CD4-positive, alpha-beta memory T cell (primary cell): ENCODE data around the gene KLK3. TPM values are rescaled to one million over a fixed set of nuclear protein-coding genes. Genes with fewer than 3 reads are reported as not detected.
A peak's percentile ranks its signal among the peaks of the same experiment; 100 is the strongest.

Source experiments
- CTCF ChIA-PET: fragments of 350-600 bp; sonication (Branson Sonifier 250); formaldehyde crosslinking; loops from one replicate; lab custom pipeline; 2021; ENCODE audit warnings: inconsistent platforms; ENCODE audit not compliant: partially characterized antibody; lab: Charles Lee
- POLR2A ChIA-PET: fragments of 350-600 bp; sonication (Branson Sonifier 250); formaldehyde crosslinking; loops from one replicate; lab custom pipeline; 2021; ENCODE audit not compliant: partially characterized antibody; lab: Charles Lee
- DNase-seq, 5 donors: peaks; one replicate each; pipeline versions ENCODE4 v3.0.0 to v3.0.0-alpha.2; 2020 to 2022; ENCODE audit warnings: mixed read lengths in 1 of 5
- H3K27ac ChIP-seq: one replicate; pipeline ENCODE4 v1.7.0; 2013; ENCODE audit warnings: low read depth, low read length
- H3K27me3 ChIP-seq: 2 replicates; pipeline ENCODE4 v1.7.0; 2013; ENCODE audit warnings: mild to moderate bottlenecking, low read length, moderate library complexity; ENCODE audit not compliant: insufficient read depth
- H3K36me3 ChIP-seq: 2 replicates; pipeline ENCODE4 v1.7.0; 2013; ENCODE audit warnings: mild to moderate bottlenecking, low read length, moderate library complexity; ENCODE audit not compliant: insufficient read depth
- H3K4me1 ChIP-seq: 2 replicates; pipeline ENCODE4 v1.7.0; 2013; ENCODE audit warnings: mild to moderate bottlenecking, low read length, moderate library complexity; ENCODE audit not compliant: insufficient read depth
- H3K4me3 ChIP-seq, 2 donors: one replicate each; pipeline ENCODE4 v1.7.0; 2013; ENCODE audit warnings: low read length in 2 of 2, mild to moderate bottlenecking in 1 of 2
- H3K9me3 ChIP-seq, 2 donors: one replicate each; pipeline ENCODE4 v1.7.0; 2013; ENCODE audit warnings: low read length in 2 of 2, control low read depth in 1 of 2; ENCODE audit not compliant: control insufficient read depth in 1 of 2
- H3K27ac Mint-ChIP-seq, 7 donors: one replicate each; pipeline ENCODE4 v1.8.0; 2020 to 2021; ENCODE audit warnings: mixed read lengths in 7 of 7, mild to moderate bottlenecking in 6 of 7, inconsistent platforms in 3 of 7, moderate library complexity in 3 of 7
- H3K27me3 Mint-ChIP-seq, 2 donors: one replicate each; pipeline ENCODE4 v1.8.0; 2020 to 2021; ENCODE audit warnings: mixed read lengths in 2 of 2
- H3K36me3 Mint-ChIP-seq, 2 donors: one replicate each; pipeline ENCODE4 v1.8.0; 2020 to 2021; ENCODE audit warnings: mixed read lengths in 2 of 2, inconsistent platforms in 1 of 2, mild to moderate bottlenecking in 1 of 2
- H3K4me1 Mint-ChIP-seq, 4 donors: one replicate each; pipeline ENCODE4 v1.8.0; 2020 to 2021; ENCODE audit warnings: mixed read lengths in 4 of 4, mild to moderate bottlenecking in 1 of 4
- H3K4me3 Mint-ChIP-seq, 8 donors: one replicate each; pipeline ENCODE4 v1.8.0; 2020 to 2021; ENCODE audit warnings: mixed read lengths in 8 of 8, mild to moderate bottlenecking in 7 of 8, moderate library complexity in 6 of 8, inconsistent platforms in 3 of 8
- H3K9me3 Mint-ChIP-seq, 8 donors: one replicate each; pipeline ENCODE4 v1.8.0; 2020 to 2021; ENCODE audit warnings: mixed read lengths in 8 of 8, mild to moderate bottlenecking in 5 of 8, inconsistent platforms in 3 of 8, moderate library complexity in 1 of 8
- intact Hi-C: fragments of 100-400 bp; cut with micrococcal nuclease; formaldehyde crosslinking; loops from one replicate; pipeline ENCODE4 v1.15.1; 2023
- polyA plus RNA-seq, 2 donors: library from polyadenylated mRNA; unstranded; fragments of 300-500 nt; fragmentation: Illumina TruSeq; gene quantifications; one replicate each; pipeline ENCODE4 v1.2.3, GENCODE V29; 2021
- total RNA-seq, 2 experiments: library from RNA; stranded (reverse); gene quantifications; one replicate each; pipeline ENCODE4 v1.2.3, GENCODE V29; 2021

KLK3 gene
- total and polyA plus RNA-seq, 4 experiments from 2014 or later = not detected

- Histone ChIP-seq H3K27ac (no peak overlapping the region), H3K36me3 (no peaks in the 10 kb centered on the region), H3K27me3 (peaks cover 13% of the 10 kb centered on the region), H3K9me3 (no peaks in the 10 kb centered on the region), H3K4me3 (peak overlapping the region; percentile 36 to 38), H3K4me1 (peaks cover 21% of the 10 kb centered on the region)
- ChIA-PET CTCF (interaction anchor here (0.5 kb wide), 1 partner anchor 36 kb away, joined by 4 read pairs; no protein-coding TSS in a partner anchor), POLR2A (no interaction called here)
- no peaks in the 10 kb centered on the region for H3K36me3 Mint-ChIP-seq
- H3K9me3 Mint-ChIP-seq = peaks cover 0 to under 1% (median 0%) of the 10 kb centered on the region in 8 donors
- intact Hi-C loops = no loop called here
- peak overlapping the region; percentile 52 to 82 (median 66) for H3K4me3 Mint-ChIP-seq
- DNase-seq = peak in 1 of 5 donors; percentile 40
- peak overlapping the region in 1 of 7 donors; percentile 7 for H3K27ac Mint-ChIP-seq
- peaks cover 36 to 62% of the 10 kb centered on the region in 2 donors for H3K27me3 Mint-ChIP-seq
- H3K4me1 Mint-ChIP-seq = peaks cover 15 to 26% (median 21%) of the 10 kb centered on the region in 4 donors
These were observed 36.5 kb upstream of the KLK3 start for GRCh38 chr19:50817941-50818858.

- Mint-ChIP-seq H3K4me3 (peak overlapping the region; percentile 52 to 82 (median 66)), H3K36me3 (no peaks in the 10 kb centered on the region), H3K27me3 (peaks cover 36 to 64% of the 10 kb centered on the region in 2 donors), H3K27ac (no peak overlapping the region), H3K9me3 (peaks cover 0 to 1% (median 0%) of the 10 kb centered on the region in 8 donors), H3K4me1 (peaks cover 15 to 26% (median 21%) of the 10 kb centered on the region in 4 donors)
- intact Hi-C loops = no loop called here
- ChIA-PET CTCF (interaction anchor here (0.5 kb wide), 1 partner anchor 37 kb away, joined by 4 read pairs; no protein-coding TSS in a partner anchor), POLR2A (no interaction called here)
- DNase-seq = peak in 1 of 5 donors; percentile 24
- no peak overlapping the region for H3K27ac ChIP-seq
- H3K27me3 ChIP-seq = peaks cover 13% of the 10 kb centered on the region
- H3K36me3 ChIP-seq = no peaks in the 10 kb centered on the region
- no peak overlapping the region for H3K4me3 ChIP-seq
- H3K4me1 ChIP-seq = peaks cover 21% of the 10 kb centered on the region
- H3K9me3 ChIP-seq = no peaks in the 10 kb centered on the region
These were observed 35.7 kb upstream of the KLK3 start for GRCh38 chr19:50818859-50819472.

GRCh38 chr19:50819636-50820035 is 35.1 kb upstream of the KLK3 start:
- Mint-ChIP-seq H3K27ac (no peak overlapping the region), H3K27me3 (peaks cover 40 to 68% of the 10 kb centered on the region in 2 donors), H3K4me1 (peaks cover 15 to 26% (median 21%) of the 10 kb centered on the region in 4 donors), H3K4me3 (peak overlapping the region in 1 of 8 donors; percentile 61), H3K9me3 (peaks cover 0 to 1% (median 0%) of the 10 kb centered on the region in 8 donors), H3K36me3 (no peaks in the 10 kb centered on the region)
- H3K4me3 ChIP-seq = no peak overlapping the region
- H3K9me3 ChIP-seq = no peaks in the 10 kb centered on the region
- H3K36me3 ChIP-seq = no peaks in the 10 kb centered on the region
- H3K27me3 ChIP-seq = peaks cover 13% of the 10 kb centered on the region
- ChIA-PET CTCF (no interaction called here), POLR2A (no interaction called here)
- intact Hi-C loops = no loop called here
- H3K27ac ChIP-seq = no peak overlapping the region
- H3K4me1 ChIP-seq = peaks cover 21% of the 10 kb centered on the region
- no peak for DNase-seq

GRCh38 chr19:50820086-50820485 is 34.6 kb upstream of the KLK3 start:
- Mint-ChIP-seq H3K9me3 (peaks cover 0 to 1% (median 0%) of the 10 kb centered on the region in 8 donors), H3K27ac (no peak overlapping the region), H3K27me3 (peaks cover 40 to 66% of the 10 kb centered on the region in 2 donors), H3K4me3 (peak overlapping the region in 3 of 8 donors; percentile 2 to 61 (median 29)), H3K36me3 (no peaks in the 10 kb centered on the region), H3K4me1 (peaks cover 15 to 26% (median 21%) of the 10 kb centered on the region in 4 donors)
- peaks cover 21% of the 10 kb centered on the region for H3K4me1 ChIP-seq
- no peaks in the 10 kb centered on the region for H3K9me3 ChIP-seq
- DNase-seq = peak in 1 of 5 donors; percentile 29
- CTCF ChIA-PET = no interaction called here
- intact Hi-C loops = no loop called here
- POLR2A ChIA-PET = no interaction called here
- no peaks in the 10 kb centered on the region for H3K36me3 ChIP-seq
- peaks cover 13% of the 10 kb centered on the region for H3K27me3 ChIP-seq
- no peak overlapping the region for H3K27ac ChIP-seq
- H3K4me3 ChIP-seq = no peak overlapping the region

- H3K36me3 Mint-ChIP-seq = no peaks in the 10 kb centered on the region
- H3K4me1 ChIP-seq = peaks cover 21% of the 10 kb centered on the region
- peaks cover 0 to 1% (median 0%) of the 10 kb centered on the region in 8 donors for H3K9me3 Mint-ChIP-seq
- H3K4me3 ChIP-seq = no peak overlapping the region
- H3K27me3 ChIP-seq = peaks cover 13% of the 10 kb centered on the region
- no peaks in the 10 kb centered on the region for H3K9me3 ChIP-seq
- peaks cover 38 to 61% of the 10 kb centered on the region in 2 donors for H3K27me3 Mint-ChIP-seq
- ChIA-PET POLR2A (no interaction called here), CTCF (no interaction called here)
- intact Hi-C loops = no loop called here
- H3K4me3 Mint-ChIP-seq = peak overlapping the region in 4 of 8 donors; percentile 2 to 62 (median 16)
- H3K27ac Mint-ChIP-seq = peak overlapping the region in 2 of 7 donors; percentile 10 to 13
- peak in 1 of 5 donors; percentile 7 for DNase-seq
- H3K27ac ChIP-seq = no peak overlapping the region
- H3K36me3 ChIP-seq = no peaks in the 10 kb centered on the region
- peaks cover 15 to 26% (median 21%) of the 10 kb centered on the region in 4 donors for H3K4me1 Mint-ChIP-seq
These were observed 34.0 kb upstream of the KLK3 start for GRCh38 chr19:50820549-50821247.

- H3K9me3 Mint-ChIP-seq = peaks cover 0 to 1% (median 0%) of the 10 kb centered on the region in 8 donors
- peaks cover 40 to 58% of the 10 kb centered on the region in 2 donors for H3K27me3 Mint-ChIP-seq
- peaks cover 15 to 26% (median 21%) of the 10 kb centered on the region in 4 donors for H3K4me1 Mint-ChIP-seq
- DNase-seq = no peak
- no peak overlapping the region for H3K4me3 Mint-ChIP-seq
- ChIA-PET POLR2A (no interaction called here), CTCF (no interaction called here)
- H3K27ac Mint-ChIP-seq = peak overlapping the region in 1 of 7 donors; percentile 47
- Histone ChIP-seq H3K27ac (no peak overlapping the region), H3K27me3 (peaks cover 13% of the 10 kb centered on the region), H3K9me3 (no peaks in the 10 kb centered on the region), H3K4me1 (peaks cover 21% of the 10 kb centered on the region), H3K36me3 (no peaks in the 10 kb centered on the region), H3K4me3 (no peak overlapping the region)
- intact Hi-C loops = no loop called here
- no peaks in the 10 kb centered on the region for H3K36me3 Mint-ChIP-seq
These were observed 33.5 kb upstream of the KLK3 start for GRCh38 chr19:50821248-50821612.
